ENCODE data around the gene FAM13C. TPM values are rescaled to one million over a fixed set of nuclear protein-coding genes. Genes with fewer than 3 reads are reported as not detected.

Gene FAM13C
- total and polyA plus RNA-seq, 2 of the 4 experiments (the other 2 are of a cell fraction) = 1.6 to 2.9 TPM

DNA sequence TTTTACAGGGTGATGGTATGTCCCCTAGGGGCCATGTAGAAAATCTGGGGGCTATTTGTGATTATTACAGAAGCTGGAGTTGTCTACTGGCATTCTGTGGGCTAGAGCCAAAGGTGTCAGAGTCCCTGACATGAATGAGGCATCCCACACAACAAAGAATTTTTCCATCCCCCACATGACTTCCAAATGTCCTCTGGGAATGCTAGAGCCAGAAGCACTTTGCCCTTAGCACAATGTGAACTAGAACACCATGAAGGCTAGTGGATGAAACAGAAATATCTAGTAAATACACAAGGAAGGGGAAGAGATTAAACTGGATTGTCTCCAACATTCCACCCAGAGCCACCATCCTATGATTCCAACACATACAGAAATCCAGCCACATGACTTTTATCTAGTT, 46.9 kb downstream of the FAM13C start:
- H3K9ac ChIP-seq (ENCODE audit: low read depth, low read length) = no peak overlapping the region
- intact Hi-C loops (cut with micrococcal nuclease) (no loop called here), in situ Hi-C loops (cut with MboI; ENCODE audit: low sequenced_read_pairs) (no loop called here), dilution Hi-C loops (cut with HindIII; ENCODE audit: low sequenced_read_pairs, unreplicated experiment) (no loop called here)
- H3K14ac ChIP-seq (replicated peaks; ENCODE audit: low read depth, low read length) = no peak overlapping the region
- H3K4ac ChIP-seq (ENCODE audit: low read depth, low read length) = no peak overlapping the region
- no peak overlapping the region for H3K56ac ChIP-seq (ENCODE audit: extremely low read depth, insufficient read depth, low read length)
- ChIA-PET POLR2A (ENCODE audit: unreplicated experiment) (no interaction called here), CTCF (no interaction called here)
- H3K9me3 ChIP-seq (ENCODE audit: control insufficient read depth, insufficient read depth, low read length) = no peaks in the 10 kb centered on the region
- no peaks in the 10 kb centered on the region for H3K4me1 ChIP-seq (ENCODE audit: control insufficient read depth, insufficient read depth, low read length)
- H4K8ac ChIP-seq (ENCODE audit: low read depth in 2 of 2, low read length in 2 of 2) = no peak overlapping the region
- no peak overlapping the region for H3K18ac ChIP-seq (ENCODE audit: low read depth, low read length)
- ATAC-seq (ENCODE audit: low read depth) (no peak), DNase-seq (no peak)
- H3K79me1 ChIP-seq (ENCODE audit: low read depth in 1 of 2, low read length in 2 of 2) = no peaks in the 10 kb centered on the region
- H4K5ac ChIP-seq (ENCODE audit: low read depth, low read length) = no peak overlapping the region; the same call in 1 of the 2 replicates
- no peak overlapping the region for H2AK9ac ChIP-seq (replicated peaks; ENCODE audit: low read depth, low read length, poor library complexity)
- no peak overlapping the region for H3K4me2 ChIP-seq (ENCODE audit: low read depth, low read length)
- H2BK20ac ChIP-seq (ENCODE audit: low read depth, low read length) = no peak overlapping the region
- no peak overlapping the region for H2AFZ ChIP-seq (replicated peaks; ENCODE audit: low read length, poor library complexity)
- 0 out of 2 replicates have a peak, but pooled peaks cover 1% of the 10 kb centered on the region for H3K27me3 ChIP-seq (ENCODE audit: control insufficient read depth, insufficient read depth, low read length)
- H4K91ac ChIP-seq (ENCODE audit: insufficient read depth, low read depth, low read length) = no peak overlapping the region
- H3K36me3 ChIP-seq (ENCODE audit: control insufficient read depth, insufficient read depth, low read length) = no peaks in the 10 kb centered on the region
- H4K20me1 ChIP-seq (ENCODE audit: insufficient read depth, low read length) = no peaks in the 10 kb centered on the region
- H2AK5ac ChIP-seq (ENCODE audit: low read depth, low read length) = no peak overlapping the region
- H3K9me1 ChIP-seq (ENCODE audit: insufficient read depth, low read length) = no peaks in the 10 kb centered on the region
- no peak overlapping the region for H3K23ac ChIP-seq (ENCODE audit: low read depth, low read length)
- no peak overlapping the region for H2BK120ac ChIP-seq (ENCODE audit: low read depth, low read length)
- BruUV-seq (replicated peaks) = no TSS peak
- no peak overlapping the region for H3K27ac ChIP-seq (ENCODE audit: insufficient read depth, low read length)
- H3K4me3 ChIP-seq (ENCODE audit: insufficient read depth, low read depth, low read length) = no peak overlapping the region
- no peak overlapping the region; the same call in 2 of the 3 replicates for H2BK15ac ChIP-seq (ENCODE audit: low read depth, low read length)
- TF ChIP-seq CTCF (conservative IDR thresholded peaks at IDR 0.05; ENCODE audit: low read depth, low read length) = no peak
- no peak for TF ChIP-seq MAZ (IDR thresholded peaks at IDR 0.05; ENCODE audit: borderline replicate concordance, low read depth, low read length)
- TF ChIP-seq USF2 (IDR thresholded peaks at IDR 0.05; ENCODE audit: low read depth, low read length) = no peak
- no peak for TF ChIP-seq CHD1 (IDR thresholded peaks at IDR 0.05; ENCODE audit: low read depth, low read length)
- no peak for TF ChIP-seq FOS (IDR thresholded peaks at IDR 0.05; ENCODE audit: low read depth, low read length)
- no peak for TF ChIP-seq MXI1 (IDR thresholded peaks at IDR 0.05; ENCODE audit: borderline replicate concordance, low read depth, low read length)
- TF ChIP-seq RFX5 (IDR thresholded peaks at IDR 0.05; ENCODE audit: low read depth, low read length) = no peak
- no peak for TF ChIP-seq BHLHE40 (IDR thresholded peaks at IDR 0.05; ENCODE audit: low read depth, low read length)
- TF ChIP-seq SMC3 (IDR thresholded peaks at IDR 0.05; ENCODE audit: low read depth, low read length) = no peak
- no peak for TF ChIP-seq MAFK (IDR thresholded peaks at IDR 0.05; ENCODE audit: low read depth, low read length)
- no peak for TF ChIP-seq RCOR1 (IDR thresholded peaks at IDR 0.05; ENCODE audit: insufficient replicate concordance, low read length)
- no peak for TF ChIP-seq ELK1 (IDR thresholded peaks at IDR 0.05; ENCODE audit: borderline replicate concordance, low read depth, low read length)
- no peak for TF ChIP-seq RAD21 (IDR thresholded peaks at IDR 0.05; ENCODE audit: low read length)
- no peak overlapping the region for H2BK5ac ChIP-seq (ENCODE audit: low read depth, low read length, poor library complexity, severe bottlenecking)
